ENCODE data around the gene ALAS1.
A peak's percentile ranks its signal among the peaks of the same experiment; 100 is the strongest.
"Not testable (repeated sequence)": the region's sequence is repeated elsewhere in the genome, so short reads cannot be mapped to it uniquely, and the experiment has no call there.

ALAS1 gene

DNA sequence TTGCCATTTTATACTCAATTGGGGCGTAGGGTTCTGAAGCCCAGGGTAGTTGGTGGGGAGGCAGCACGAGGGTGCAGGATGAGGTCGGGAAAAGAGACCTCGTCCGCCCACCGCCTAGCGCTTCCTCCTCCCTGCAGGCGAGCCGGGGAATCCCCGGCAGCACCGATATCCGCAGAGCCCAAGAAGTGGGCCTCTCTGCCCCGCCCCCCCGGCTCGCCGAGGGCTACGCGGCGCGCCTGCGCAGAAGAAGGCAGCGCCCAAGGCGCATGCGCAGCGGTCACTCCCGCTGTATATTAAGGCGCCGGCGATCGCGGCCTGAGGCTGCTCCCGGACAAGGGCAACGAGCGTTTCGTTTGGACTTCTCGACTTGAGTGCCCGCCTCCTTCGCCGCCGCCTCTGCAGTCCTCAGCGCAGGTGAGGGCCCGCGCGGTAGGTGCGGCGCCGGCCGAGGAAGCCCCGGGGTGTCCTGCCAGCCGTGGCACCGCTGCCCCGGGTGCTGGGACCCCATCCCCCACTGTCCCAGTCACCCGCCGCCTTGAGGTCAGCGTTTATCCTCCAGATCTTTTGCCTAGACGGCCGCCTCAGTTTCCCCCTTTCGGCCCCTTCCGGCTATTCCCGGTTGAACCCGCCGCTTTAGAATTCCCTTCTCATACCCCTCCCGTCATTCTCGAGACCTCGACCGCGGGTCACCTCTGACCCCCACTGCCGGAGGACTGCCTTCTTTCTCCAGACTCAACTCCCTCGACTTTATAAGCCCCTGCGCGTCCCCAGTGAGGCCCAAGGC, at the start of gene ALAS1:
ALAS1 (plus strand) TSS at position 319 of the 784 bp plus-strand sequence. CDS start 1,082 bp downstream, outside the sequence.
- Histone ChIP-seq H3K36me3 (ENCODE audit: control insufficient read depth, insufficient read depth, low read length) (peaks cover 26% of the 10 kb centered on the region), H3K9me3 (ENCODE audit: control insufficient read depth, insufficient read depth, low read depth, low read length) (no peaks in the 10 kb centered on the region), H3K4me3 (ENCODE audit: low read depth, low read length) (peak within 1 kb of the TSS; percentile 95), H3K27ac (ENCODE audit: low read depth, low read length) (0 out of 2 replicates have a peak within 1 kb of the TSS, but pooled peaks have one; percentile 25), H3K27me3 (ENCODE audit: control insufficient read depth, insufficient read depth, low read length) (no peaks in the 10 kb centered on the region), H3K4me1 (ENCODE audit: control insufficient read depth, insufficient read depth, low read length) (peaks cover 15% of the 10 kb centered on the region), H3K9ac (ENCODE audit: low read length) (peak within 1 kb of the TSS; percentile 81)

- Histone ChIP-seq H3K4me3 (ENCODE audit: low read depth, low read length) (no peak overlapping the region), H3K36me3 (ENCODE audit: control insufficient read depth, insufficient read depth, low read length) (peaks cover 60% of the 10 kb centered on the region), H3K9me3 (ENCODE audit: control insufficient read depth, insufficient read depth, low read depth, low read length) (no peaks in the 10 kb centered on the region), H3K9ac (ENCODE audit: low read length) (no peak overlapping the region), H3K27ac (ENCODE audit: low read depth, low read length) (no peak overlapping the region), H3K4me1 (ENCODE audit: control insufficient read depth, insufficient read depth, low read length) (peaks cover 8% of the 10 kb centered on the region), H3K27me3 (ENCODE audit: control insufficient read depth, insufficient read depth, low read length) (no peaks in the 10 kb centered on the region)
Measured at GRCh38 chr3:52149021-52149420, 48.9 kb upstream of the ALAS1 start.

DNA sequence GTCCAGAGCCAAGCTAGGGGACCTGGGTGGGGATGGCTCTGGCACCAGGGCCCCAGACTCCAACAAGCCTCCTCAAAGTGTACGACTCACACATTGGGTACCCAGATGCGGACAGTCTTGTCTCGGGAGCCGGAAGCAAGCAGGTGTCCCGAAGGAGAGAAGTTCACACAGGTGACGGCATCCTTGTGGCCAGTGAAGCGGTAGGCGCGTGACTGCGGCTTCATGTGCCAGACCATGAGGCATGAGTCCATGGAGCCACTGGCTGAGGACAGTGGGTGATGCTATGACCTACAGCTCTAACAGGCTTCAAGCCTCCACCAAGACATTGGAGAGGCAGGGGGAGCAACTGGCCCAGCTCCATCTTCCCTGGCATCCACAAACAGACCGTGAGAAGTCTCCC, 48.2 kb upstream of the ALAS1 start:
- H3K36me3 ChIP-seq (ENCODE audit: control insufficient read depth, insufficient read depth, low read length) = peaks cover 56% of the 10 kb centered on the region
- no peaks in the 10 kb centered on the region for H3K27me3 ChIP-seq (ENCODE audit: control insufficient read depth, insufficient read depth, low read length)
- H3K4me1 ChIP-seq (ENCODE audit: control insufficient read depth, insufficient read depth, low read length) = 0 out of 2 replicates have a peak, but pooled peaks cover 7% of the 10 kb centered on the region
- H3K9me3 ChIP-seq (ENCODE audit: control insufficient read depth, insufficient read depth, low read depth, low read length) = no peaks in the 10 kb centered on the region
- H3K27ac ChIP-seq (ENCODE audit: low read depth, low read length) = no peak overlapping the region
- no peak overlapping the region for H3K9ac ChIP-seq (ENCODE audit: low read length)
- no peak overlapping the region for H3K4me3 ChIP-seq (ENCODE audit: low read depth, low read length)

DNA sequence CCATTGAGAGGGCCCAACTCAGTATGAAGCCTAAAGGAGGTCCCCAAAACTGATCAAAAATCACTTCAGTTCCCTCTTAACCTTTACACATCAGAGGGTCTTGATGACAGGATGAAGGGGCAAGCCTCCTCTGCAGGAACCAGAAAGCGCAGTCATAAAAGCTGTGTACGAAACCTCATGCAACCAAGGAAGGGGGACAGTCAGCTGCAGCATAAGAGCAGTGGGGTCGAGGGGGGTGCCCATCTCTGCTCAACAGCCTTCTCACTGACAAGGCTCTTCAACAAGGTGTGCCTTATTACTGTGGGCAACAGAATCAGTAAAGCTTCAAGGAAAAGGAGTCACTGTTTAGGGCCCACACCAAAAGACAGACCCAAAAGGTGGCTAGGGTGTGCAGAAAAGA, 47.6 kb upstream of the ALAS1 start:
- H3K4me1 ChIP-seq (ENCODE audit: control insufficient read depth, insufficient read depth, low read length) = 0 out of 2 replicates have a peak, but pooled peaks cover 9% of the 10 kb centered on the region
- no peaks in the 10 kb centered on the region for H3K27me3 ChIP-seq (ENCODE audit: control insufficient read depth, insufficient read depth, low read length)
- H3K36me3 ChIP-seq (ENCODE audit: control insufficient read depth, insufficient read depth, low read length) = peaks cover 50% of the 10 kb centered on the region
- H3K9ac ChIP-seq (ENCODE audit: low read length) = no peak overlapping the region
- no peak overlapping the region for H3K4me3 ChIP-seq (ENCODE audit: low read depth, low read length)
- no peaks in the 10 kb centered on the region for H3K9me3 ChIP-seq (ENCODE audit: control insufficient read depth, insufficient read depth, low read depth, low read length)
- no peak overlapping the region for H3K27ac ChIP-seq (ENCODE audit: low read depth, low read length)

GRCh38 chr3:52150860-52151259, 47.1 kb upstream of the ALAS1 start:
- H3K4me3 ChIP-seq (ENCODE audit: low read depth, low read length) = no peak overlapping the region
- H3K27me3 ChIP-seq (ENCODE audit: control insufficient read depth, insufficient read depth, low read length) = no peaks in the 10 kb centered on the region
- no peaks in the 10 kb centered on the region for H3K9me3 ChIP-seq (ENCODE audit: control insufficient read depth, insufficient read depth, low read depth, low read length)
- H3K9ac ChIP-seq (ENCODE audit: low read length) = no peak overlapping the region
- peaks cover 45% of the 10 kb centered on the region for H3K36me3 ChIP-seq (ENCODE audit: control insufficient read depth, insufficient read depth, low read length)
- 0 out of 2 replicates have a peak, but pooled peaks cover 9% of the 10 kb centered on the region for H3K4me1 ChIP-seq (ENCODE audit: control insufficient read depth, insufficient read depth, low read length)
- H3K27ac ChIP-seq (ENCODE audit: low read depth, low read length) = no peak overlapping the region

GRCh38 chr3:52151991-52152390, 46.0 kb upstream of the ALAS1 start:
- not testable (repeated sequence) for H3K4me3 ChIP-seq (ENCODE audit: low read depth, low read length); H3K27ac ChIP-seq (ENCODE audit: low read depth, low read length); H3K27me3 ChIP-seq (ENCODE audit: control insufficient read depth, insufficient read depth, low read length); H3K9me3 ChIP-seq (ENCODE audit: control insufficient read depth, insufficient read depth, low read depth, low read length); H3K4me1 ChIP-seq (ENCODE audit: control insufficient read depth, insufficient read depth, low read length); H3K9ac ChIP-seq (ENCODE audit: low read length)
- H3K36me3 ChIP-seq (ENCODE audit: control insufficient read depth, insufficient read depth, low read length) = peaks cover 34% of the 10 kb centered on the region

DNA sequence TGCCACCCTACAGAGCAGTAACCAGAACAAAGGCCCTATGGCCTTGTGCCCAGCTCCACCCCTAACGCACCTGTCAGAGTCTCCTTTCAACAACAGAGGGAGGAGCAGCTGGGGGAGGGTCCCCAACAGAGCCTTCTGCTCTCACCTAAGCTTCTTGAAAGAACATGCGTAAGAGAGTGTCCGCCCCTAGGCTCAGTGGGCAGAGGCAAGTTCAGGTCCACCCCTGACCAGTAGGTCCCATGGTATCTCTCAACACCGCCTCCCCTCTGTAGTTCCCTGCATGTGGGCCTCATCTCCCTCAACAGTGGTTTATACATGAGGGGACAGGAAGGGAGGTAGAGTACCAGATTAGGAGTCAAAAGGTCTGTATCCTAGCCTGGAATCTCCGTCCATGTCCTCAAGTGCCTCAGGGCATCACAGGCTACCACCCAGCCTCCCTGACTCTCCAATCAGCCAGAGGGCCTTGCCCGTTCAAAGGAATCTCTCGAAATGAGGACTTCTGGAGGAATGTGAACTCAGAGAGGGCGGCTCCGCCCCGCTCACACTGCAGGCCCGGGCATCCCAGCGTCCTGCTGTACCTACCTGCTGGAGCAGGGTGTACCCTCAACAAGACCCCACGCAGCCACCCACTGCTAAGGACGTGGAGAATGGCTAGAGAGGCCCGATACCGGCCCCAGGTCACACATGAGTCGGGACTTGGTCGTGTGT, 44.4 kb upstream of the ALAS1 start:
- H3K4me1 ChIP-seq (ENCODE audit: control insufficient read depth, insufficient read depth, low read length) = peaks cover 11% of the 10 kb centered on the region; the same call in 1 of the 2 replicates
- H3K27me3 ChIP-seq (ENCODE audit: control insufficient read depth, insufficient read depth, low read length) = no peaks in the 10 kb centered on the region
- peaks cover 24% of the 10 kb centered on the region for H3K36me3 ChIP-seq (ENCODE audit: control insufficient read depth, insufficient read depth, low read length)
- peak overlapping the region; percentile 59; the same call in 1 of the 2 replicates for H3K27ac ChIP-seq (ENCODE audit: low read depth, low read length)
- H3K9ac ChIP-seq (ENCODE audit: low read length) = peak overlapping the region; percentile 74
- peak overlapping the region; percentile 78 for H3K4me3 ChIP-seq (ENCODE audit: low read depth, low read length)
- no peaks in the 10 kb centered on the region for H3K9me3 ChIP-seq (ENCODE audit: control insufficient read depth, insufficient read depth, low read depth, low read length)

DNA sequence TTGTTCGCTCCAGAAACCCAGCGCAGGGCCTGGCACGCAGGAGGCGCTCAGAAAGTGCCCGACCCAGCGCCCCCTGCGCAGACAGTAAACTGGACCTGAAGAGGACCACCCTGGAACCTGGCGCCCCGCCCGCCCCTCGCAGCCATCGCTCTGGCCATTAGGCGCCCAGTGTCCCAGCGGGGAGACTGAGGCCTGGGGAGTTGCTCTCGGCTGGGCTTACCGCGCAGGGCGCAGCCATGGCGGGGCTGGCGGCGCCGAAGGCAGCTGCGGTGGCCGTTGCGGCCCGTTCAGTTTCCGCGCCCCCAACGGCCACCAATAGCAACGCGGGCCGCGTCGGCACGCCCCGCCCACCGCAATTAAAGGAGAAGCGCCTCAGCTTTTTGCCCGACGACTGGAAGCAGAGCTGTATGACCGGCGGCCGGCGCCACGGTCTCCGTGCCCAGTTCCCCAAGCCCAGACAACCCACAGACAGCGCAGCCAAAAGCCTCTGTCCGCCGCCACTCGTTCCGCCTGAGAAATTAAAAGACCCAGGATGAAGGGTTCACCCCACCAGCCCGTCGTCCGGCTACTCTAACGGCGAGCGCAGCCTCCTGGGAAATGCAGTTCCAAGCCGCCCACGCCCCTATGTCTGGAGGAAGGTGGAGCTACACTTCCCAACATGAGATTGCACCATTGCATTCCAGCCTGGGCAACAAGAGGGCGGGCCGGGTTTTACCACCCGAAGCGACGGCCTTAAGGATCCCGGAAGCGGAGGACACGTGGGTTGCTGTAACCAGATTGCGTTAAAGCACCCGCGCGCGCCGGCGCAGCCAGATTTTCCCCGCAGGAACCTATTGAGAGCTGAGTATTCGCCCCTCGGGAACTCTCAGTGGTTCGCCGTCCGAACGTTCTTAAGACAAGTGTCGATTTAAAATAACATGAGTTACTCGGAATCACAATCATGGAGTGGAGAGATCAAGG, 43.5 kb upstream of the ALAS1 start, which contains the start of gene POC1A:
POC1A (minus strand) TSS at position 289 of the 960 bp plus-strand sequence; CDS start at position 238, 51 bp downstream.
- no peaks in the 10 kb centered on the region for H3K9me3 ChIP-seq (ENCODE audit: control insufficient read depth, insufficient read depth, low read depth, low read length)
- no peaks in the 10 kb centered on the region for H3K27me3 ChIP-seq (ENCODE audit: control insufficient read depth, insufficient read depth, low read length)
- peaks cover 11% of the 10 kb centered on the region; the same call in 1 of the 2 replicates for H3K4me1 ChIP-seq (ENCODE audit: control insufficient read depth, insufficient read depth, low read length)
- H3K9ac ChIP-seq (ENCODE audit: low read length) = peak within 1 kb of the TSS; percentile 74
- peak within 1 kb of the TSS; percentile 78 for H3K4me3 ChIP-seq (ENCODE audit: low read depth, low read length)
- peaks cover 15% of the 10 kb centered on the region for H3K36me3 ChIP-seq (ENCODE audit: control insufficient read depth, insufficient read depth, low read length)
- peak within 1 kb of the TSS; percentile 66 for H3K27ac ChIP-seq (ENCODE audit: low read depth, low read length)

GRCh38 chr3:52155912-52156311, 42.0 kb upstream of the ALAS1 start:
- H3K27ac ChIP-seq (ENCODE audit: low read depth, low read length) = no peak overlapping the region
- peaks cover under 1% of the 10 kb centered on the region; the same call in 1 of the 2 replicates for H3K36me3 ChIP-seq (ENCODE audit: control insufficient read depth, insufficient read depth, low read length)
- no peaks in the 10 kb centered on the region for H3K9me3 ChIP-seq (ENCODE audit: control insufficient read depth, insufficient read depth, low read depth, low read length)
- peaks cover 11% of the 10 kb centered on the region; the same call in 1 of the 2 replicates for H3K4me1 ChIP-seq (ENCODE audit: control insufficient read depth, insufficient read depth, low read length)
- H3K27me3 ChIP-seq (ENCODE audit: control insufficient read depth, insufficient read depth, low read length) = no peaks in the 10 kb centered on the region
- H3K9ac ChIP-seq (ENCODE audit: low read length) = no peak overlapping the region
- no peak overlapping the region for H3K4me3 ChIP-seq (ENCODE audit: low read depth, low read length)

- H3K27me3 ChIP-seq (ENCODE audit: control insufficient read depth, insufficient read depth, low read length) = no peaks in the 10 kb centered on the region
- no peak overlapping the region for H3K4me3 ChIP-seq (ENCODE audit: low read depth, low read length)
- peaks cover 4% of the 10 kb centered on the region; the same call in 1 of the 2 replicates for H3K4me1 ChIP-seq (ENCODE audit: control insufficient read depth, insufficient read depth, low read length)
- H3K27ac ChIP-seq (ENCODE audit: low read depth, low read length) = no peak overlapping the region
- H3K36me3 ChIP-seq (ENCODE audit: control insufficient read depth, insufficient read depth, low read length) = no peaks in the 10 kb centered on the region
- H3K9ac ChIP-seq (ENCODE audit: low read length) = no peak overlapping the region
- H3K9me3 ChIP-seq (ENCODE audit: control insufficient read depth, insufficient read depth, low read depth, low read length) = peaks cover 6% of the 10 kb centered on the region; the same call in 1 of the 2 replicates
Measured at GRCh38 chr3:52159503-52159902, 38.5 kb upstream of the ALAS1 start.

Measured in HUES6 (cell line).